ENCODE results near the gene CYP2D6.

CYP2D6 gene

GRCh38 chr22:42156598-42156997, 26.0 kb upstream of the CYP2D6 start:
- no peak for DNase-seq (ENCODE audit: low read depth)
- no peak overlapping the region for H3K4me3 ChIP-seq (ENCODE audit: low read depth, low read length)
- no peak for TF ChIP-seq CTCF (IDR thresholded peaks at IDR 0.05; ENCODE audit: low read depth, low read length, missing control alignments)

- no peak for TF ChIP-seq CTCF (IDR thresholded peaks at IDR 0.05; ENCODE audit: low read depth, low read length, missing control alignments)
Observed at GRCh38 chr22:42156121-42156520, 25.5 kb upstream of the CYP2D6 start.

GRCh38 chr22:42155053-42155543, 24.5 kb upstream of the CYP2D6 start:
- TF ChIP-seq CTCF (IDR thresholded peaks at IDR 0.05; ENCODE audit: low read depth, low read length, missing control alignments): no peak

More at GRCh38 chr22:42156121-42156520, 25.5 kb upstream of the CYP2D6 start:
- no peak overlapping the region for H3K4me3 ChIP-seq (ENCODE audit: low read depth, low read length)
- no peak for DNase-seq (ENCODE audit: low read depth)

GRCh38 chr22:42154293-42155052, 23.9 kb upstream of the CYP2D6 start:
- no peak overlapping the region for H3K4me3 ChIP-seq (ENCODE audit: low read depth, low read length)
- no peak for TF ChIP-seq CTCF (IDR thresholded peaks at IDR 0.05; ENCODE audit: low read depth, low read length, missing control alignments)
- no peak for DNase-seq (ENCODE audit: low read depth)

More at GRCh38 chr22:42155053-42155543, 24.5 kb upstream of the CYP2D6 start:
- no peak for DNase-seq (ENCODE audit: low read depth)
- no peak overlapping the region for H3K4me3 ChIP-seq (ENCODE audit: low read depth, low read length)

- H3K4me3 ChIP-seq (ENCODE audit: low read depth, low read length): no peak overlapping the region
- no peak for TF ChIP-seq CTCF (IDR thresholded peaks at IDR 0.05; ENCODE audit: low read depth, low read length, missing control alignments)
- no peak for DNase-seq (ENCODE audit: low read depth)
Observed at GRCh38 chr22:42152661-42153270, 22.2 kb upstream of the CYP2D6 start.

- DNase-seq (ENCODE audit: low read depth): no peak
- no peak overlapping the region for H3K4me3 ChIP-seq (ENCODE audit: low read depth, low read length)
- no peak for TF ChIP-seq CTCF (IDR thresholded peaks at IDR 0.05; ENCODE audit: low read depth, low read length, missing control alignments)
Observed at GRCh38 chr22:42151924-42152635, 21.5 kb upstream of the CYP2D6 start.
